ENCODE results near the gene RETN. TPM values are rescaled to one million over a fixed set of nuclear protein-coding genes. Genes with fewer than 3 reads are reported as not detected.

The RETN gene
- total and polyA plus RNA-seq, 2 of the 8 experiments (the other 6 are each of a cell fraction or from before 2014, with no cell fraction given): not detected

DNA sequence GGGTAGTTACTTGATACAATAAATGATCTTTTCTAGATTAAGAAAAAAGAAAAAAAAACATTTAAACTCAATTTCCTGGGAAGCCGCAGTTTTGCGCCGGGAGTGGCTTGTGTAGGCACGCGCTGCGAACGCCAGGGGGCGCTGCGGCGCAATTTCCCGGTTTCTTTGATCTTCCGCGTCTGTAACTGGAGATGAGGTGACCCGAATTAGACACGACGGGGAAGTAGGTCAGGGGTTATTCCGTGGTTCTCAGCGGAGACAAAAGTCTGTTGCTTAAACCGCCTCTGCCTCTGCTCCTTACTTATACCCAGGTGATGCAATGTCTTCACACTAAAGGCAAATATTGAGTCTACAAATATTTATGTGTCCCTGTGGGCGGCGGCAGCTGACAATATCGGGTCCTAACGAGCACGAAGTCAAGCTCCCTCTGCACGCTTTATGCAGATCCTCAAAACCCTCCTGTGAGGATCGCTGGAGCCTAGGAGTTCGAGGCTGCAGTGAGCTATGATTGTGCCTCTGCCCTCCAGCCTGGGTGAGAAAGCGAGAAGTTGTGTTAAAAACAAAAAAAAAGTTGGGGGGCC, 16.7 kb upstream of the RETN start (continued):
- TF ChIP-seq RAD21 (IDR thresholded peaks at IDR 0.05 in 1 of 2, conservative IDR thresholded peaks at IDR 0.05 in 1 of 2; ENCODE audit: low read depth in 2 of 2, low read length in 2 of 2): peak; percentile 58 to 59
- no peak for TF ChIP-seq TAF1 (IDR thresholded peaks at IDR 0.05; ENCODE audit: low read depth, low read length)
- no peak for TF ChIP-seq CBX5 (IDR thresholded peaks at IDR 0.05; ENCODE audit: low read depth, low read length)
- TF ChIP-seq POLR2A (IDR thresholded peaks at IDR 0.05; ENCODE audit: control extremely low read depth in 1 of 2, low read depth in 2 of 2, low read length in 2 of 2): no peak
- peak; percentile 64; the same call in 1 of the 2 replicates for TF ChIP-seq RBBP5 (IDR thresholded peaks at IDR 0.05; ENCODE audit: borderline replicate concordance, low read depth, low read length)
- TF ChIP-seq BRCA1 (IDR thresholded peaks at IDR 0.05; ENCODE audit: low read depth, low read length): no peak
- TF ChIP-seq POLR2AphosphoS5 (IDR thresholded peaks at IDR 0.05; ENCODE audit: low read depth, low read length): peak; percentile 21; the same call in 1 of the 2 replicates
- TF ChIP-seq CREB1 (IDR thresholded peaks at IDR 0.05): peak; percentile 72
- TF ChIP-seq CEBPB (IDR thresholded peaks at IDR 0.05; ENCODE audit: low read depth, low read length): peak; percentile 78
- TF ChIP-seq NRF1 (IDR thresholded peaks at IDR 0.05; ENCODE audit: low read depth, low read length): no peak
- TF ChIP-seq KDM1A (IDR thresholded peaks at IDR 0.05; ENCODE audit: borderline replicate concordance, low read length): no peak
- TF ChIP-seq SP1 (IDR thresholded peaks at IDR 0.05; ENCODE audit: low read depth, low read length): peak; percentile 77
- TF ChIP-seq RNF2 (IDR thresholded peaks at IDR 0.05; ENCODE audit: borderline replicate concordance, low read depth, low read length, missing control alignments, poor library complexity, severe bottlenecking): no peak
- no peak for TF ChIP-seq BACH1 (IDR thresholded peaks at IDR 0.05; ENCODE audit: low read length)
- TF ChIP-seq TCF12 (IDR thresholded peaks at IDR 0.05; ENCODE audit: low read depth, low read length): no peak
- TF ChIP-seq GABPA (IDR thresholded peaks at IDR 0.05; ENCODE audit: borderline replicate concordance, insufficient read depth, low read length): no peak
- TF ChIP-seq CHD1 (IDR thresholded peaks at IDR 0.05; ENCODE audit: low read depth, low read length): no peak
- TF ChIP-seq, protein P1, sequence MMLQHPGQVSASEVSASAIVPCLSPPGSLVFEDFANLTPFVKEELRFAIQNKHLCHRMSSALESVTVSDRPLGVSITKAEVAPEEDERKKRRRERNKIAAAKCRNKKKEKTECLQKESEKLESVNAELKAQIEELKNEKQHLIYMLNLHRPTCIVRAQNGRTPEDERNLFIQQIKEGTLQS (IDR thresholded peaks at IDR 0.05; ENCODE audit: insufficient read depth, low read depth, low read length): no peak
- no peak for TF ChIP-seq HDAC6 (IDR thresholded peaks at IDR 0.05; ENCODE audit: low read depth, low read length)
- TF ChIP-seq JUND (IDR thresholded peaks at IDR 0.05; ENCODE audit: low read length): peak; percentile 37; the same call in 1 of the 2 replicates
- TF ChIP-seq JUN (IDR thresholded peaks at IDR 0.05; ENCODE audit: low read depth, low read length): no peak
- TF ChIP-seq USF2 (IDR thresholded peaks at IDR 0.05; ENCODE audit: low read length): no peak
- no peak for TF ChIP-seq EP300 (IDR thresholded peaks at IDR 0.05; ENCODE audit: borderline replicate concordance in 1 of 2, low read depth in 2 of 2, low read length in 2 of 2)
- no peak for TF ChIP-seq SIX5 (IDR thresholded peaks at IDR 0.05; ENCODE audit: low read depth, low read length)
- TF ChIP-seq GTF2F1 (IDR thresholded peaks at IDR 0.05; ENCODE audit: borderline replicate concordance, low read depth, low read length): no peak

Data from H1 (cell line).